Astrocyte (in vitro differentiated cells and primary cell): ENCODE measurements around the gene CEP162. TPM values are rescaled to one million over a fixed set of nuclear protein-coding genes. Genes with fewer than 3 reads are reported as not detected.

ENCODE experiments used
- DNase-seq: peaks from one replicate; pipeline ENCODE4 v3.0.0-alpha.2; 2010; ENCODE audit warnings: low read depth
- FAIRE-seq: peaks from 2 replicates; lab custom pipeline; 2011; peaks lifted over from hg19 to GRCh38; lab: Jason Lieb, UNC
- H2AFZ ChIP-seq: 2 replicates; pipeline ENCODE4 v1.6.0; 2012; ENCODE audit warnings: low read depth, low read length, inconsistent platforms
- H3K27ac ChIP-seq: 2 replicates; pipeline ENCODE4 v1.5.1; 2011; ENCODE audit warnings: low read depth, low read length, inconsistent platforms
- H3K27me3 ChIP-seq: 2 replicates; pipeline ENCODE4 v1.6.0; 2011; ENCODE audit warnings: low read length, inconsistent platforms; ENCODE audit not compliant: insufficient read depth
- H3K36me3 ChIP-seq: 2 replicates; pipeline ENCODE4 v1.5.1; 2011; ENCODE audit warnings: low read length, inconsistent platforms; ENCODE audit not compliant: insufficient read depth
- H3K4me1 ChIP-seq: 2 replicates; pipeline ENCODE4 v1.5.1; 2011; ENCODE audit warnings: low read length, inconsistent platforms; ENCODE audit not compliant: insufficient read depth
- H3K4me2 ChIP-seq: 2 replicates; pipeline ENCODE4 v1.6.0; 2012; ENCODE audit warnings: low read length, inconsistent platforms
- H3K4me3 ChIP-seq: 2 replicates; pipeline ENCODE4 v1.5.1; 2011; ENCODE audit warnings: low read depth, mild to moderate bottlenecking, low read length, inconsistent platforms; ENCODE audit not compliant: insufficient read depth
- H3K79me2 ChIP-seq: 2 replicates; pipeline ENCODE4 v1.6.0; 2012; ENCODE audit warnings: mild to moderate bottlenecking, low read length, inconsistent platforms; ENCODE audit not compliant: insufficient read depth
- H3K9ac ChIP-seq: 2 replicates; pipeline ENCODE4 v1.6.0; 2012; ENCODE audit warnings: mild to moderate bottlenecking, low read length, inconsistent platforms
- H3K9me3 ChIP-seq: 2 replicates; pipeline ENCODE4 v1.5.1; 2012; ENCODE audit warnings: low read depth, mild to moderate bottlenecking, low read length, inconsistent platforms; ENCODE audit not compliant: insufficient read depth
- H4K20me1 ChIP-seq: 2 replicates; pipeline ENCODE4 v1.6.0; 2012; ENCODE audit warnings: low read length, inconsistent platforms; ENCODE audit not compliant: insufficient read depth
- H3K27ac Mint-ChIP-seq: one replicate; pipeline ENCODE4 v1.8.0; 2021; ENCODE audit warnings: mild to moderate bottlenecking, mixed read lengths; ENCODE audit not compliant: unreplicated experiment
- H3K27me3 Mint-ChIP-seq: one replicate; pipeline ENCODE4 v1.8.0; 2021; ENCODE audit warnings: low read depth, mixed read lengths; ENCODE audit not compliant: unreplicated experiment
- H3K36me3 Mint-ChIP-seq: one replicate; pipeline ENCODE4 v1.8.0; 2021; ENCODE audit warnings: low read depth, mixed read lengths; ENCODE audit not compliant: unreplicated experiment
- H3K4me1 Mint-ChIP-seq: one replicate; pipeline ENCODE4 v1.8.0; 2021; ENCODE audit warnings: low read depth, mixed read lengths; ENCODE audit not compliant: unreplicated experiment
- H3K4me3 Mint-ChIP-seq: one replicate; pipeline ENCODE4 v1.8.0; 2021; ENCODE audit warnings: mild to moderate bottlenecking, moderate library complexity, mixed read lengths; ENCODE audit not compliant: unreplicated experiment
- H3K9me3 Mint-ChIP-seq: one replicate; pipeline ENCODE4 v1.8.0; 2021; ENCODE audit warnings: mild to moderate bottlenecking, mixed read lengths; ENCODE audit not compliant: unreplicated experiment
- EZH2 ChIP-seq: IDR thresholded peaks from 2 replicates; pipeline ENCODE4 v1.6.1; 2012; ENCODE audit warnings: mild to moderate bottlenecking, low read length, inconsistent platforms; ENCODE audit not compliant: insufficient read depth
- total RNA-seq: library from RNA; stranded (reverse); gene quantifications from 2 replicates; pipeline ENCODE4 v1.2.1, GENCODE V29; 2021
- TF ChIP-seq, protein P1 (sequence below): IDR thresholded peaks from 2 replicates; pipeline ENCODE4 v1.5.1; 2011; ENCODE audit warnings: low read depth, mild to moderate bottlenecking, inconsistent platforms, low read length, moderate library complexity; ENCODE audit not compliant: insufficient read depth

Gene CEP162
- total RNA-seq, 1 donor from 2014 or later: 6.9 TPM

DNA sequence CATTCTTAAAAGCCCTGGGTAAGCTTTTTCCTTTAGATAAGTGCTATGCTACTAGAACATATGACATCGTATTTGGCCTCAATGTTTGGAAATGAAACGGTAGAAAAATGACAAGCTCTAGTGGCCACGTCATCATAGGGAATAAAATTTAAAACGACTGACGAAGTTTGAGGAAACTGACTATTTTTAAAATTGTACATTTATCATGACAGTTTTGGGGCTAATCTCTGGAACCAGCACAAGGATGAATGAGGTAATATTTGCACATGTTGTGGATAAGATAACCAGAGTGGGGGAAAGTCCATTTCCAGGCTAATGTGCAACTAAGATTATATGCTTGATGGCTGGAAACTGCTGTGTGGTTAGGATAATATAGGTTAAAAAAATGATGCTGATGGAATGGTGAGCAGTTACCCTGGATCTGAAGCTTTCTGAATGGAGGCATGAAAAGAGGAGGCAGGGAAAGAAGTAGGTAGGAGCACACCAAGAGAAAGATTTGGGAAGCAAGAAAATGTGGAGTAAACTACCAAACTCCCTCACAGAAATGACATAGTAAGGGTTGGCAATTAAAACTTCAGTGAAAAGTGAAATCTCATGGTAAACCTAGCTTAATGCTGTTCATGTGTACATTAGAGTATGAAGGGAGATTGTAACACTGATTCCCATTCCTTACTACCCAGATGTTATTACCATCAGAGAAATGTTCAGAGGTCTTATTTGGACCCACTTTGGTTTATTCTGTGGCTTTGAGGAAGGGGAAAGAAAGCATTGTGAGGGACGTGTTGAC is 42.7 kb upstream of the CEP162 start:
- Histone ChIP-seq H3K9ac (no peak overlapping the region), H3K27me3 (no peaks in the 10 kb centered on the region), H3K79me2 (no peaks in the 10 kb centered on the region), H3K36me3 (no peaks in the 10 kb centered on the region), H2AFZ (no peak overlapping the region), H3K9me3 (no peaks in the 10 kb centered on the region), H3K4me3 (no peak overlapping the region), H3K4me2 (no peak overlapping the region), H3K27ac (no peak overlapping the region), H3K4me1 (no peaks in the 10 kb centered on the region), H4K20me1 (no peaks in the 10 kb centered on the region)
- Mint-ChIP-seq H3K4me3 (no peak overlapping the region), H3K27me3 (no peaks in the 10 kb centered on the region), H3K9me3 (no peaks in the 10 kb centered on the region), H3K36me3 (no peaks in the 10 kb centered on the region), H3K4me1 (no peaks in the 10 kb centered on the region), H3K27ac (no peak overlapping the region)
- DNase-seq (no peak), FAIRE-seq (no peak)
- TF ChIP-seq, protein P1, sequence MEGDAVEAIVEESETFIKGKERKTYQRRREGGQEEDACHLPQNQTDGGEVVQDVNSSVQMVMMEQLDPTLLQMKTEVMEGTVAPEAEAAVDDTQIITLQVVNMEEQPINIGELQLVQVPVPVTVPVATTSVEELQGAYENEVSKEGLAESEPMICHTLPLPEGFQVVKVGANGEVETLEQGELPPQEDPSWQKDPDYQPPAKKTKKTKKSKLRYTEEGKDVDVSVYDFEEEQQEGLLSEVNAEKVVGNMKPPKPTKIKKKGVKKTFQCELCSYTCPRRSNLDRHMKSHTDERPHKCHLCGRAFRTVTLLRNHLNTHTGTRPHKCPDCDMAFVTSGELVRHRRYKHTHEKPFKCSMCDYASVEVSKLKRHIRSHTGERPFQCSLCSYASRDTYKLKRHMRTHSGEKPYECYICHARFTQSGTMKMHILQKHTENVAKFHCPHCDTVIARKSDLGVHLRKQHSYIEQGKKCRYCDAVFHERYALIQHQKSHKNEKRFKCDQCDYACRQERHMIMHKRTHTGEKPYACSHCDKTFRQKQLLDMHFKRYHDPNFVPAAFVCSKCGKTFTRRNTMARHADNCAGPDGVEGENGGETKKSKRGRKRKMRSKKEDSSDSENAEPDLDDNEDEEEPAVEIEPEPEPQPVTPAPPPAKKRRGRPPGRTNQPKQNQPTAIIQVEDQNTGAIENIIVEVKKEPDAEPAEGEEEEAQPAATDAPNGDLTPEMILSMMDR: no peak
- TF ChIP-seq EZH2: no peak

DNA sequence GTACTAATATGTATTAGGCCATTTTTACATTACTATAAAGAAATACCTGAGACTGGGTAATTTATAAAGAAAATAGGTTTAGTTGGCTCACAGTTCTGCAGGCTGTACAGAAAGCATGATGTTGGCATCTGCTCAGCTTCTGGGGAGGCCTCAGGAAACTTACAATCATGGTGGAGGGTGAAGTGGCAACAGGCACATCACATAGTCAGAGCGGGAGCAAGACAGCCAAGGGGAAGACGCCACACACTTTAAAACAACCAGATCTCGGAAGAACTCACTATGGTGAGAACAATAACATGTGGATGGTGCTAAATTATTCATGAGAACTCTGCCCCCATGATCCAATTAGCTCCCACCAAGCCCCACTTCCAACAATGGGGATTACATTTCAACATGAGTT is 41.3 kb upstream of the CEP162 start:
- Histone ChIP-seq H3K27me3 (no peaks in the 10 kb centered on the region), H3K4me3 (no peak overlapping the region), H3K27ac (no peak overlapping the region), H2AFZ (no peak overlapping the region), H4K20me1 (no peaks in the 10 kb centered on the region), H3K9ac (no peak overlapping the region), H3K4me2 (no peak overlapping the region), H3K9me3 (no peaks in the 10 kb centered on the region), H3K4me1 (no peaks in the 10 kb centered on the region), H3K36me3 (no peaks in the 10 kb centered on the region), H3K79me2 (no peaks in the 10 kb centered on the region)
- TF ChIP-seq, protein P1: no peak
- no peak for TF ChIP-seq EZH2
- Mint-ChIP-seq H3K4me1 (peaks cover 1% of the 10 kb centered on the region), H3K27ac (no peak overlapping the region), H3K36me3 (no peaks in the 10 kb centered on the region), H3K4me3 (no peak overlapping the region), H3K27me3 (no peaks in the 10 kb centered on the region), H3K9me3 (no peaks in the 10 kb centered on the region)
- FAIRE-seq: no peak
- DNase-seq: no peak

DNA sequence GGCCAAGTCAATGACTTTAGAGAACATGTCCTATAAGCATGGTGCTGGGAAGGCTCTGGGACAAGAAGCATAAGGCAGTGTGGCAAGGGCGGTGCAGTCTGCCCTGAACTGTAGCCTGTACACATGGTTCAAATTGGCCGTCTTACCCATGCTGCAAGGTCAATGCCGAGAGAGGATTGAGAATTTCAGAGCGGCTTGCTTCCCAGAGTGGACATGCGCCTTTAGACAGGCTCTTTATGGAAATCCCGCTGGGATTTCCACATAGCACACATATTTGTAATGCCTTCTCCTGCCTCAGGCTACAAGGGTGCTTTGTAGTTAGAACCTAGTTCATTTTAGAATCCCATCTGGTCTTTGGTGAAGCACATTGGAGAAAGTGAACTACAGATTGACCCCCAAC is 36.1 kb upstream of the CEP162 start:
- Mint-ChIP-seq H3K9me3 (no peaks in the 10 kb centered on the region), H3K4me3 (no peak overlapping the region), H3K27ac (no peak overlapping the region), H3K4me1 (peaks cover 5% of the 10 kb centered on the region), H3K27me3 (no peaks in the 10 kb centered on the region), H3K36me3 (no peaks in the 10 kb centered on the region)
- H3K36me3 ChIP-seq: no peaks in the 10 kb centered on the region
- H3K4me2 ChIP-seq: no peak overlapping the region
- no peak overlapping the region for H3K4me3 ChIP-seq
- no peaks in the 10 kb centered on the region for H4K20me1 ChIP-seq
- H2AFZ ChIP-seq: no peak overlapping the region
- TF ChIP-seq, protein P1: no peak
- no peak for TF ChIP-seq EZH2
- H3K4me1 ChIP-seq: no peaks in the 10 kb centered on the region
- no peak overlapping the region for H3K9ac ChIP-seq
- no peaks in the 10 kb centered on the region for H3K79me2 ChIP-seq
- no peaks in the 10 kb centered on the region for H3K27me3 ChIP-seq
- DNase-seq: no peak
- no peak for FAIRE-seq
- H3K27ac ChIP-seq: no peak overlapping the region
- H3K9me3 ChIP-seq: no peaks in the 10 kb centered on the region
